ENCODE data around the gene DRD3. TPM values are rescaled to one million over a fixed set of nuclear protein-coding genes. Genes with fewer than 3 reads are reported as not detected.

Gene DRD3
- total RNA-seq, 1 donor from 2014 or later, result not detected

- TF ChIP-seq, protein P1, sequence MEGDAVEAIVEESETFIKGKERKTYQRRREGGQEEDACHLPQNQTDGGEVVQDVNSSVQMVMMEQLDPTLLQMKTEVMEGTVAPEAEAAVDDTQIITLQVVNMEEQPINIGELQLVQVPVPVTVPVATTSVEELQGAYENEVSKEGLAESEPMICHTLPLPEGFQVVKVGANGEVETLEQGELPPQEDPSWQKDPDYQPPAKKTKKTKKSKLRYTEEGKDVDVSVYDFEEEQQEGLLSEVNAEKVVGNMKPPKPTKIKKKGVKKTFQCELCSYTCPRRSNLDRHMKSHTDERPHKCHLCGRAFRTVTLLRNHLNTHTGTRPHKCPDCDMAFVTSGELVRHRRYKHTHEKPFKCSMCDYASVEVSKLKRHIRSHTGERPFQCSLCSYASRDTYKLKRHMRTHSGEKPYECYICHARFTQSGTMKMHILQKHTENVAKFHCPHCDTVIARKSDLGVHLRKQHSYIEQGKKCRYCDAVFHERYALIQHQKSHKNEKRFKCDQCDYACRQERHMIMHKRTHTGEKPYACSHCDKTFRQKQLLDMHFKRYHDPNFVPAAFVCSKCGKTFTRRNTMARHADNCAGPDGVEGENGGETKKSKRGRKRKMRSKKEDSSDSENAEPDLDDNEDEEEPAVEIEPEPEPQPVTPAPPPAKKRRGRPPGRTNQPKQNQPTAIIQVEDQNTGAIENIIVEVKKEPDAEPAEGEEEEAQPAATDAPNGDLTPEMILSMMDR (conservative IDR thresholded peaks at IDR 0.05), result no peak
- H3K4me1 Mint-ChIP-seq, result peaks cover 12% of the 10 kb centered on the region
- H3K36me3 Mint-ChIP-seq (ENCODE audit: low read depth), result peaks cover 27% of the 10 kb centered on the region
- H3K27ac Mint-ChIP-seq (ENCODE audit: unreplicated experiment), result no peak overlapping the region
- no peak for DNase-seq (ENCODE audit: low read depth, low spot score)
- H3K9me3 Mint-ChIP-seq, result no peaks in the 10 kb centered on the region
- H3K27me3 Mint-ChIP-seq (ENCODE audit: low read depth), result no peaks in the 10 kb centered on the region
- H3K4me3 Mint-ChIP-seq, result no peak overlapping the region
These were observed 98.7 kb downstream of the DRD3 start for GRCh38 chr3:114080201-114080600.

DNA sequence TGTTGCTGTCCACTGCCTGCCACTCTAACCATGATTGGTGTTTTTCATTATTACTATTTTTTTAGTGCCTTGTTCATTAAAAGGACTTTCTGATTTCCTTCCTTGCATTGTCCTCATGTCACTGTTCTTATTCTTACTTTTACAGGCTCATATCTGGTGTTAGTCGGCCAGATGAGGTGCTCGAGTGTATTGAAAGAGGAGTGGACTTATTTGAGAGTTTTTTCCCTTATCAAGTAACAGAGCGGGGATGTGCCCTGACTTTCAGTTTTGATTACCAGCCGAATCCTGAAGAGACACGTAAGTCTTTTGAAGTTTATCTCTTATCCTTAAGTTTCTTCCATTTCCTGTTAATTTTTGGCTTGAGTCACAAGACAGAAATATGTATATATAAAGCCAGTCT lies 99.1 kb downstream of the DRD3 start:
- no peak for DNase-seq (ENCODE audit: low read depth, low spot score)
- Mint-ChIP-seq H3K27me3 (ENCODE audit: low read depth) (no peaks in the 10 kb centered on the region), H3K27ac (ENCODE audit: unreplicated experiment) (no peak overlapping the region), H3K9me3 (no peaks in the 10 kb centered on the region), H3K36me3 (ENCODE audit: low read depth) (peaks cover 26% of the 10 kb centered on the region), H3K4me1 (peaks cover 12% of the 10 kb centered on the region), H3K4me3 (no peak overlapping the region)
- TF ChIP-seq, protein P1 (conservative IDR thresholded peaks at IDR 0.05), result no peak

- peaks cover 12% of the 10 kb centered on the region for H3K4me1 Mint-ChIP-seq
- H3K27me3 Mint-ChIP-seq (ENCODE audit: low read depth), result no peaks in the 10 kb centered on the region
- DNase-seq (ENCODE audit: low read depth, low spot score), result no peak
- peaks cover 19% of the 10 kb centered on the region for H3K36me3 Mint-ChIP-seq (ENCODE audit: low read depth)
- TF ChIP-seq, protein P1 (conservative IDR thresholded peaks at IDR 0.05), result no peak
- H3K27ac Mint-ChIP-seq (ENCODE audit: unreplicated experiment), result no peak overlapping the region
- H3K9me3 Mint-ChIP-seq, result no peaks in the 10 kb centered on the region
- no peak overlapping the region for H3K4me3 Mint-ChIP-seq
These were observed 100.7 kb downstream of the DRD3 start for GRCh38 chr3:114078126-114078525.

Other genes starting within 250 kb of the DRD3 start
- gene ZDHHC23, start 231.0 kb downstream of the DRD3 start, total RNA-seq, result 0.28 and 0.34 TPM in 2 replicates
- gene CCDC191, start 122.5 kb downstream of the DRD3 start, total RNA-seq, result 4.5 and 5.4 TPM in 2 replicates
- 40.2 and 46.5 TPM in 2 replicates for gene QTRT2, start 122.3 kb downstream of the DRD3 start, total RNA-seq
- not detected in 2 replicates for gene ZNF80, start 58.5 kb upstream of the DRD3 start, total RNA-seq
- gene TIGIT, start 115.0 kb upstream of the DRD3 start, total RNA-seq, result not detected in 2 replicates

Measured in neural crest cell (in vitro differentiated cells).